GM21423 (cell line): ENCODE data around the gene CD300C.
"Not testable (repeated sequence)": the region's sequence is repeated elsewhere in the genome, so short reads cannot be mapped to it uniquely, and the experiment has no call there.

Experiments
- ATAC-seq: cut with Tn5 transposase; IDR thresholded peaks from one replicate; pipeline ENCODE4 v1.9.1; 2021; ENCODE audit warnings: mild to moderate bottlenecking, moderate library complexity; ENCODE audit not compliant: unreplicated experiment

Gene CD300C

DNA sequence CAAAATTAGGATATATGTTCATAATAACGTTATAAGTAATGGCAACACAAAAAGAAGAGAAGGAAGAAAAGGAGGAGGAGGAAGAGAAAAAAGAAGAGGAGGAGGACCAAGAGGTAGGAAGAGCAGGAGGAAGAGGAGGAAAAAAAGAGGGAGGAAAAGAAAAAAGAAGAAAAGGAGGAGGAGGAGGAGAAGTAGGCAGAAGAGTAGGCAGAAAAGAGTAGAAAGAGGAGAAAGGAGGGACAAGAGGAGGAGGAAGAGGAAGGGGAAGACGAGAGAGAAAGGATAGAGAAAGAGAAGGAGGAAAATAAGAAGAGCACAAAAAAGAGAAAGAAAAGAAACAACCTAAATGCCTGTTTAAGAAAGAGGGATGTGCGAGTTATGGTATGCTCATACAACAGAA is 9.0 kb downstream of the CD300C start:
- ATAC-seq: no peak

DNA sequence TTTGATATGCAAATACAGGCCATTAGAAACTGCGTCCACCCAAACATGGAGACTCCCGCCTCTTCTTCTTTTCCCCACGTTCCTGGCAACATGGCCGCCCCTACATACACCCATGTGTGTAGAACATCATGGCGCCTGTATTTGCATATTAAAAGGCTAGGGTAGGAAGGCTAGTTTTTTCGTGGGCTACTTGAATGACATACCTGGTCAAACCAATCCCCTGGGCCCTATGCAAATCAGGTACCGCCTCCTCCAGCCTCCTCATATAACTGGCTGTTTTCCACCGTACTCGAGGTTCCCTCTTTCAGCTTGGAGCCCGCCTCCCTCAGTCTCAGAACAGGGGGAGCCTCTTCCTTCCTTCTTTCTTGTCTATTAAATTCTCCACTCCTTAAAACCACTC is 13.8 kb downstream of the CD300C start:
- ATAC-seq: no peak

DNA sequence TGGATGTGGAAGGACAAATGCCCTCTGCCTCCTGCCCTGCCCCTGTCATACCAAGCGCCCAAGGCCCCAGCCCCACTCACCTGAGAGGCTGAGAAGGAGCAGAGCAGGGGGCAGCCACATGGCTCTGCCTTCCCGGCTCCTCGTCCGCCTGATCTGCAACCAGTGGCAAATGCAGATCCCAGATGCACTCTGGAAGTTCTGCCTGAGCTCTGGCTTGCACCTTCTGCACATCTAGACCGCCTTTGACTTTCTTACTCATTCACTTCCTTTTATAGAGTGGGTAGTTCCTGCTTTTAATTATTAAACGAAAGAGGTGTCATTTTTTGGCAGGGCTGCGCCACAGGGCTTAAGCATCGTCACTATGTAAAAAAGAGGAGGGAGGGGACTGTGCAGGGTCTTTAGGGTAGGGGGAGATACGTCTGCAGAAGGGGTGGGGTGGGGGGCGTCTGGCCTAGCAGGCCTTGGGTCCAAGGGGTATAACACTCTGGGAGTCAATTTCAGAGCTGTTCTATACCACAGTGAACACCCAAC is 14.6 kb downstream of the CD300C start, which contains the start of gene CD300LB:
CD300LB (minus strand) TSS at position 245 of the 531 bp plus-strand sequence; CDS start at position 120, 125 bp downstream.
- no peak for ATAC-seq

DNA sequence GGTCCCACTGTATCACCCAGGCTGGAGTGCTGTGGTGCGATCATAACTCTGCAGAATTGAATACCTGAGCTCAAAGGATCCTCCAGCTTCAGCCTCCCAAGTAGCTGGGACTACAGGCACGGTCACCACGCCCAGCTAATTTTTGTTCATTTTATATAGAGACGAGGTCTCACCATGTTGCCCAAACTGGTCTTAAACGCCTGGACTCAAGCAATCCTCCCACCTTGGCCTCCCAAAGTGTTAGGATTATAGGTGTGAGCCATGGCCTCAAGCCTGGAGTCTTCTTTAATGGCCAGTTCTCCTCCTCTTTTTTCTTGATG is 15.1 kb downstream of the CD300C start:
- no peak for ATAC-seq

DNA sequence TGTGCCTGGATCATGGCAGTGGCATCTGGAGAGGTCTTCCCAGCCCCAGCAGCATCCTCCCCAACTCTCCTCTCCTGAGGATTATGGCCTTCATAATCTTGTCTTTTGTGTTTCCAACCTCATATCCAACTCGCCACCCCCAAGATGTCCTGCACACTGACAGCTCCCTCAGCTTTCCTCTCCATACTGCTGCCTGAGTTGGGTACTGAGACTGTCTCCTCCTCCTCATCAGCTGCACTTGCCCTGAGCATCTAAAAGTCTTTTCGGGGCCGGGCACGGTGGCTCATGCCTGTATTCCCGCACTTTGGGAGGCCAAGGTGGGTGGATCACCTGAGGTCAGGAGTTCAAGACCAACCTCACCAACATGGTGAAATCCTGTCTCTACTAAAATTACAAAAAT is 16.7 kb downstream of the CD300C start:
- ATAC-seq: no peak

DNA sequence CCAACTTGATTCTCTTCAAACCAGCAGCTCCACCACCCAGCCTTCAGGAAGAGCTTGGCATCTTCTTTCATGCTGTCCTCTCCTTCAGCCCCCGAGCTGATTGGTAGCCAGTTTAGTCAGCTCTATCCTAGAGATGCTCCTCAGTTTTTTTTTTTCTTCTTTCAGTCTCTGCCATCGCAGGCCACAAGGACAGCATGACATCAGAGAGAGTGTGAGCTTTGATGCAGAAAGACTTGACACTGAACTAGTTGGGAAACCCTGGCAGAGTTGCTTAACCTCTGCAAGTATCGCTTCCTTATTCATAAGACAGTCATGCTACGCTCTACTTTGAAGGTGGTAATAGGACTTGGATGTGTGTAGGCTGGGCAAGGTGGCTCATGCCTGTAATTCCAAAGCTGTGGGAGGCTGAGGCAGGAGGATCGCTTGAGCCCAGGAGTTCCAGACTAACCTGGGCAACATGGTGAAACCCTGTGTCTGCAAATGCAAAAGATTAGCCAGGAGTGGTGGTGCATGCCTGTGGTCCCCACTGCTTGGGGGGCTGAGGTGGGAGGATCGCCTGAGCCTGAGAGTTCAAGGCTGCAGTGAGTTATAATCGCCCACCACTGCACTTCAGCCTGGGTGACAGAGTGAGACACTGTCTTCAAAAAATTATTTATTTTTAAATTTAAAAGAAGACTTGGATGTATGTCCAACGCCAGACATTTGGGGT is 17.3 kb downstream of the CD300C start:
- peak; percentile 80 for ATAC-seq

DNA sequence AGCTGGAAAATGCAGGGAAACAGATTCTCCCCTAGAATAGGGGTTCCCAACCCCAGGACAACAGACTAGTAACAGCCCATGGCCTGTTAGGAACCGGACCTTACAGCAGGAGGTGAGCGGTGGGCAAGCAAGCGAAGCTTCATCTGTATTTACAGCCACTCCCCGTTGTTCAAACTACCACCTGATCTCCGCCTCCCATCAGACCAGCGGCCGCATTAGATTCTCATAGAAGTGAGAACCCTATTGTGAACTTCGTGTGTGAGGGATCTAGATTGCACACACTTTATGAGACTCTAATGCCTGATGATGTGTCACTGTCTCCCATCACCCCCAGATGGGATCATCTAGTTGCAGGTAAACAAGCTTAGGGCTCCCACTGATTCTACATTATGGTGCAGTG is 18.2 kb downstream of the CD300C start:
- no peak for ATAC-seq

DNA sequence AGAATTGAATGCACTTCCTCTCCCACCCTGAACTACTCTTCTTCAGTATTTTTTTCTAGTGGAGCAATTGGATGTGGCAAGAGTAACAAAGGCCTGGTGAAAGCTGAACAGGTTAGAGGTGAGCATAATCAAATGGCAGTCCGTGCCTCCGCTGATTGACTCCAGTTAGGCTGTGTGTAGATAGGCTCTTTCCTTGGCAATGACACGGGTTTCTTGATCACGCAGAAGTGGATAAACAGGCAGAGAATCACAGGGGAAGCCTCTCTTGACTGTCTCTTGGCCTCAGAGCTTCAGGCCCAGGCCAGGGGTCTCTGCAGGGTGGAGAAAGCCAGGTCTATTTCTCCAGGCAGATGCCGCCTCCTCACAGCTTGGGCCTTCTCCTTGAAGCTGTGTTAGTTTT is 18.8 kb downstream of the CD300C start:
- ATAC-seq: no peak

DNA sequence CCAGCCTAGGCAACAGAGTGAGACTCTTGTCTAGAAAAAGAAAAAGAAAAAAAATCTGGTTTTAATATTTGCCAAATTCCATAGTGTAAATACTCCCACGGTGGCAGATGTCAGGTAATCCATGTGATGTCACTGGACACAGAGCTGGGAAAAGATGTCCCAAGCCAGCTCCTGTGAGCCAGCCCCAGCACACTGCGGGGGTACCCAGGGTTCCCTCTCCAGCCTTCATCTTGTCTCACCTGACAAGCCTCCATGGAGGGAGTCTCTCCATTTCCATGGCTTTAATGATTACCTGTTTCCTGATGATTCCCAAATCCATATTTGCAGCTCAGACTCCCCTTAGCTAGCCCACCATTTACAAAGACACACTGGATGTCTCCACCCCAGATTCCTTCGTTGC is 19.2 kb downstream of the CD300C start:
- no peak for ATAC-seq

DNA sequence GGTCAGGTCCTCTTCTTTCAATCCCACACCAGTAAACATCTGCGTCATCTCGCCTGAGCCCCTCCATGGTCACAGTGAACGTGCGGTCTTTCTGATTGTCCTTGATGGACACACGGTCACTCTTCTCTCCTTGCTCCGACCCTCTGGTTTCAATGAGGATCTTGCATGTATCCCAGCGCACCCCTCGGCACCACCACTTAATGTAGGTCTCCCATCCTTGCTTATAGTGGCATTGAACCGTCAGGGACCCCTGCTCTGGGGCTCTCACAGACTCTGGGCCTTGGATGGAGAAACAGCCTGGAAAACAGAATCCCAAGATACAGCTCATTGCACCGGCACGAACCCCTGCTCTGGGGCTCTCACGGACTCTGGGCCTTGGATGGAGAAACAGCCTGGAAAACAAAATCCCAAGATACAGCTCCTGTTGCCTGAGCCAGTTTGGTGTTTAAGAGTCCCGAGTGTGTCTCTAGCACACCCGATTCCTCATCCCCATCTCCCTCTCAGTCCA is 20.1 kb downstream of the CD300C start:
- ATAC-seq: no peak

DNA sequence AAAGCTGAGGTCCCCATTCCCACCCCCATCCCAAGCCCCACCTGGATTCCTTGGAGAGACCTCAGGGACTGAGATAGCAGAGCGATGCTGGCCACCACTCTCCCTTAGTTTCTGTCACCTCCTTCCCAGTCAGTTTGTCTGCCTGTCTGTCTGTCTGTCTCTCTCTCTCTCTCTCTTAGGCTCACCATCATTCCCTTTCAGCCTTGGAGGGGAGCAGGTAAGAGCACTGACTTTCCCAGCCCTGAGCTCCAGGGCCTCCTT is 20.5 kb downstream of the CD300C start:
- no peak for ATAC-seq

DNA sequence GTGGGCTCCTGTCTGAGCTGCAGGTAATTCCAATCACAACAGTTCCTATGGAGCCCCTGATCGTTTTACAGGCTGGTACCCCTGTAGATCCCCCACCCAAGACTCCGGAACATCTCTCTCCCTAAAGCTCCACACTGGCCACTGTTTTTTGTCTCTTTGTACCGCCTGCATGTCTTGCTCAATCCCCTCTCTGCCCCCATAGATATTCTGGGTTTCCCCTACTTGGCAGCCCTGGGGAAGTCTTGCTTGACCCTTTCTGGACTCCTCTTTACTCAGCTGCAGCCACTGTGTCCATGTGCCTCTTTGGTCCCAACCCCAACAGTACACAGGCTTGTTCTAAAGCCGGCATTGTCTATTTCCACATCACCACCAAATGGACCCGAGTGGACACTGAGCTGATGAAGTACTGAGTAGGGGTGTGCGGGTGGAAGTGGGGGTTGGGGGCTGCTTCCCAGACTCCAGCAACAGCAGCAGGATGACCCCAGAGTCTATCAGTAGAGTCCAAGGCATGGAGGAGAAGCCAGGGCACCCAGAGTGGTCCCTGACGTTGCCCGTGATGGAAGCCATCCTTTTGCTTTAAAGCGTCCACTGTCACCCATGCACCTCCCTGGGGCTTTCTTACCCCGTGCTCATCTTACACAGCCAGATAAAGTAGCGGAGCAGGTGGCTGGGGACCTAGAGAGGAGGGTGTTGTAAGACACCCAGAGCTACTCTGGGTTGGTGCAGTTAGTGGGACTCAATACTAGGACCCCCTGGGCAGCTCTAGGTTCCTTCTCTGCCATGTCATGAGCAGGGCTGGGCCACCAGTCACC is 21.1 kb downstream of the CD300C start:
- no peak for ATAC-seq

DNA sequence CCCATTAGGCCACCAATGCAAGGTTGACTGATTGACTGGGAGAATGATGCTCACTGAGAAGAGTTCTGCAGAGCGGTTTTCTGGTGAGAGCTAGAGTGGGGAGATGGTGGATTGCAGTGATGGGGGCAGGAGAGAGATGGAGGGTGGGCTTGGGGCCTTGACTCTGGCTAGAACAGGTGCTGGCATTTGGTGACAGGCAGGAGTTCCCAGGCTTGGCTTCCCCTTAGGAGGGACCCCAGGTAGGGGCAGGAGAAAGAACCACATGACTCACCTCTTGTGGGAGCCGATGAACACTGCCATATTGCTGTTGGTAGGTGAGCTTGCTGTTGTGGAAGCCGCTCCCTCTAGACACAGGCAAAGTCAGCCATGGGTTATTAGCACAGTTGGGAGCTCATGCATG is 22.6 kb downstream of the CD300C start:
- ATAC-seq: no peak

DNA sequence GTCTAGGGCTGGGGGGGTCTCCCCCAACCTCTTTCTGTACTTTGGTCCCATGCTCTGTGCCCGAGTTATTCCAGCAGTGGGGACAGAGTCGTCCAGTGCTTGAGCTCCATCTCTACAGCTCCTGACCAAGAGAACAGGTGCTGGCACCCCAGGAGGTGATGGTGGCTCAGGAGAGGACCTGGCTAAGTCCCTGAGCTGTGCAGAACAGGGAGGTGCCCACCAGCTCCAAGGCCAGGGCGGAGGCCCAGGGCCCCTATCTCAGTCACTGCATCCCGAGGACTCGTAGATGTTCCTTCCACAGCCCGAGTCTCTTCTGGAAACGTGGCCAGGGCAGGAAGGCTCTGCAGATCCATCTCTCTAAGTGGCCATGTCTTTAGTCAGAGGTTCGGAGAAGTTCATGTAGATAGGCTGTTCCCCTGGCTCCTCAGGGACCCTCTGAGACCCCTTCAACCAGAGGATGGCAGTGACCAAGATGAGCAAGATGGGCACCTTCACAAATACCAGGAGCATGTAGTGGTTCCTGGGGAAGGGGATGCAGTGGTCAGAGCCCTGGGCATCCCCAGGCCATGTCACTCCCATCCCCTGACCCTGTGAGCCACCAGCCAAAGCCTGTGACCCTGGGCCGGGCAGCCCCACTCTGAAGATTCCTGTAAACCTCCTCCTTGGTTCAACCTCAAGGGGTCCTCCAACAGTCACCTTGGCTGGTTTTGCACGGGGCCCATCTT is 23.4 kb downstream of the CD300C start:
- ATAC-seq: no peak

DNA sequence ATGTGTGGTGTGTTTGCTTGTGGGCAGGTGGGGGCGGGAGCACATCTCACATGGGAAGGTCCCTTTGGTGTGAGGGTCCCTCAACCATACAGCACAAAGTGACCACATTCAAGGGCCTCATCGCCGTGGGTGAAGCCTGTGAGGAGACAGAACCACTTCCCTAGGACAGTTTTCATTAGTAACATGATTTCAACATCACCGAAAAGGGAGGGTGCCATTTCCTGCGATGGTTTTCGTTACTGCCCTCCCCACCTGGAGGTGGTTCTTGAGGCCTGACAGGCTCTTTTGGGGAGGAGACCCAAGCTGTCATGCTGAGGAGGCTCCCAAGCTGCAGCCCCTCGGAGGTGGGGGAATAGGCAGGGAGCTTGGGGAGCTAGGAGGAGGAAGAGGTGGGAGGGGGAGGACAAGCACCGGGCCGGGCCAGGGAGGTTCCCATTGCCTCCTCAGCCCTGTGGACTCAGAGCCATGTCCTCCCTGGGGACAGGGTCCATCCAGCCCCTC is 24.2 kb downstream of the CD300C start:
- no peak for ATAC-seq

DNA sequence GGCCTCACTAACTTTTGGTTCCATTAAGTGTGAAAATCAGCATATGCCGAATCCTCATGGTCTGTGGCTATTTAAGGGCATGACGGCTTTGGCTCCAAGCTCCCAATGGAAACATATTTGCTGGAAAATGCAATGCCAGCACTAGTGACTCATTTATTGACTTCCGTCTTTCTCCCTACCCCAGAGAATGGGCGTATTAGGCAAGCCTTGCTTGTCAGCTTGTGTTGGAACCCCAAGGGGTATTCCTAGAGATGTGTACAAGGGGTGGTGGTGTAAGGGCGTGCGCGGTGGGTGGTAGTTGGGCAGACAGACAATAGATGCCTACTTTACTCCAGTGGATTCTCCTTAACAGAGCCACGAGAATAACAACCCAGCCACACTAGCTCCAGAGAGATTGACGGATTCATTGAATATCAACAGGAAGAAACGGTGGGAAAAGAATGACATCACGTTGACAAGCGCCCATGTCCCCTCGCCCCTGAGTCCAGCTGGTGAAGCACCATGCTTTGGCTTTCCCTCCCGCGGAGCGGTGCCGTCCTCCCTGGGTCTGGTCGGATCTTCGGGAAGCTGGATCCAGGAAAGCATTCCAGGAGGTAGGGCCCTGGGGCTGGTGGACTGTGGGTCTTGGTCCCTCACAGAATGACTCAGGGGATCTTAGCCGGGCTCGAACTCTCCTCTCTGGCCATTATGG is 25.0 kb downstream of the CD300C start:
- no peak for ATAC-seq

DNA sequence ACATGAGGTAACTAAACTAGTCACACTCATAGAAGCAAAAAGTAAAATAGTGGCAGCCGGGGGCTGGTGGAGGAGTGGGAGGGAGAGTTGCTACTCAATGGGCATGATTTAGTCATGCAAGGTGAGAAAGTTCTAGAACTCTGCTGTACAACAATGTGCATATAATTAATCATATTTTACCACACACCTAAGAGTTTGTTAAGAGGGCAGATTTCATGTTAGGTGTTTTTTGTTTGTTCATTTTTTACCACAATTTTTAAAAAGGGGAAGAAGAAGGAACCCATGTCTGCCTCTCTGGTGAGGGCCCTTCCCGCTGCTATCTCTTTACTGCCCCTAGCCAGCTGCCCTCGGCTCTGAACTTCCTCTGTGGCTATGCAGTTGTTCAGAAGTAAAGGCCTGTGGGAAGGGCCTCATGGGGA is 25.9 kb downstream of the CD300C start:
- ATAC-seq: peak; percentile 45

DNA sequence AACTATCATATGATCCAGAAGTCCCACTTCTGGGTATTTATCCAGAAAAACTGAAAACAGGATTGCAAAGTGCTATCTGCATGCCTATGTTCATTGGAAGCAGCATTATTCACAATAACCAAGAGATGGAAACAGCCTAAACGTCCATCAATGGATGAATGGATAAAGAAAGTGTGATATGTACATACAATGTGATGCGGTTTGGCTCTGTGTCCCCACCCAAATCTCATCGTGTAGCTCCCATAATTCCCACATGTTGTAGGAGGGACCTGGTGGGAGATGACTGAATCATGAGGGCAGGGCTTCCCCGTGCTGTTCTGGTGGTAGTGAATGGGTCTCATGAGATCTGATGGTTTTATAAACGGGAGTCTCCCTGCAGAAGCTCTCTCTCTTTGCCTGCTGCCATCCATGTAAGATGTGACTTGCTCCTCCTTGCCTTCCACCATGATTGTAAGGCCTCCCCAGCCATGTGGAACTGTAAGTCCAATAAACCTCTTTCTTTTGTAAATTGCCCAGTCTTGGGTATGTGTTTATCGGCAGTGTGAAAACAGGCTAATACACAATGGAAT is 27.4 kb downstream of the CD300C start:
- not testable (repeated sequence) for ATAC-seq

DNA sequence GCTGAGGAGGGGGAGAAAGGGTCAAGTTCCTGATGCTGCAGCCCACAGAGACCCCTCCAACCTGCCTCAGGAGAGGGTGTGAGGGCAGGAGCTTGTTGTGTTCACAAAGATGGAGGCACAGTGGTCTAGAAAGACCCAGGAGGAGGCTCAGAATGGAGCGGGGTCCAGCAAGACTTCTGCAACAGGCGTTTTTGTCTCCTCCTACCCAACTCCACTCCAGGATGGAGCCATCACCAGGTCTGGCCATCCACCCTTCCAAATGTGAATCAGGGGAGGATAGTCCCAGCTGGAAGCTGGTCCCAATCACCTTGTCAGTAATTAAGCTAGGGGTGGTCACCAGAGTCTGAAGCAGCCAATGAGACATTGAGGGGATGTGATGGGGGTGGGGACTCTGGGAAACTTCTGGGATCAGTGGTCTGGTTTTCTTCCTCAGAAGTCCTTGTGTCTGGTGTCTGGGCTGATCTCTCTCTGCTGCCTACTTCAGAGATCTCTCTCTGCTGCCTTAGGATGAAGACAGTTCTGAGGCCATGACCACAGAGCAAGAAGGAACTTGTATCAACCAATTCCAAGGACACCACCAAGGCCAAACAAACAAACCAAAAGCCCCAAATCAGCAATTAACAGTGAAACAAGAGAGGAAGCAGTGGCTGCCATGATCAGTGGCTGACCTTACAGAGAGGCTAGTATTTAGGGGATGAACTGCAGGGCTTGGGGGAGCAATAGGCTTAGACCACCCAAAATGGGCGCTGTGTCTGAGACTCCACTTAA is 29.2 kb downstream of the CD300C start:
- no peak for ATAC-seq

DNA sequence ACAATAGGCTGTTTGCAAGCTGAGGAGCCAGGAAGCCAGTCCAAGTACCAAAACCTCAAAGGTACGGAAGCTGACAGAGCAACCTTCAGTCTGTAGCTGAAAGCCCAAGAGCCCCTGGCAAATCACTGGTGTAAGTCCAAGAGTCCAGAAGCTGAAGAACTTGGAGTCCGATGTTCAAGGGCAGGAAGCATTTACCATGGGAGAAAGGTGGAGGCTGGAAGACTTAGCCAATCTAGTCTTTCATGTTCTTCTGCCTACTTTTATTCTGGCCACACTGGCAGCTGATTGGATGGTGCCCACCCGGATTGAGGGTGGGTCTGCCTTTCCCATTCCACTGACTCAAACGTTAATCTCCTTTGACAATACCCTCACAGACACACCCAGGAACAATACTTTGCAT is 30.0 kb downstream of the CD300C start:
- ATAC-seq: no peak
